ENCODE measurements around the gene ATP2B3.

ATP2B3 gene

GRCh38 chrX:153505361-153505760 is 12.1 kb upstream of the ATP2B3 start:
- Histone ChIP-seq H3K27me3 (ENCODE audit: control insufficient read depth in 2 of 2, insufficient read depth in 2 of 2, low read length in 2 of 2) (peaks cover 2 to 4% of the 10 kb centered on the region in 2 donors), H3K9ac (ENCODE audit: low read depth in 1 of 2, low read length in 2 of 2) (no peak overlapping the region), H3K4me1 (ENCODE audit: control insufficient read depth in 2 of 2, insufficient read depth in 2 of 2, low read length in 2 of 2) (no peaks in the 10 kb centered on the region), H3K4me3 (ENCODE audit: low read length in 2 of 2) (no peak overlapping the region), H3K9me3 (ENCODE audit: control insufficient read depth in 2 of 2, low read length in 2 of 2) (no peaks in the 10 kb centered on the region), H3K36me3 (ENCODE audit: control insufficient read depth in 2 of 2, insufficient read depth in 2 of 2, low read length in 2 of 2) (no peaks in the 10 kb centered on the region), H3K27ac (ENCODE audit: low read depth in 2 of 2, low read length in 2 of 2) (no peak overlapping the region)

DNA sequence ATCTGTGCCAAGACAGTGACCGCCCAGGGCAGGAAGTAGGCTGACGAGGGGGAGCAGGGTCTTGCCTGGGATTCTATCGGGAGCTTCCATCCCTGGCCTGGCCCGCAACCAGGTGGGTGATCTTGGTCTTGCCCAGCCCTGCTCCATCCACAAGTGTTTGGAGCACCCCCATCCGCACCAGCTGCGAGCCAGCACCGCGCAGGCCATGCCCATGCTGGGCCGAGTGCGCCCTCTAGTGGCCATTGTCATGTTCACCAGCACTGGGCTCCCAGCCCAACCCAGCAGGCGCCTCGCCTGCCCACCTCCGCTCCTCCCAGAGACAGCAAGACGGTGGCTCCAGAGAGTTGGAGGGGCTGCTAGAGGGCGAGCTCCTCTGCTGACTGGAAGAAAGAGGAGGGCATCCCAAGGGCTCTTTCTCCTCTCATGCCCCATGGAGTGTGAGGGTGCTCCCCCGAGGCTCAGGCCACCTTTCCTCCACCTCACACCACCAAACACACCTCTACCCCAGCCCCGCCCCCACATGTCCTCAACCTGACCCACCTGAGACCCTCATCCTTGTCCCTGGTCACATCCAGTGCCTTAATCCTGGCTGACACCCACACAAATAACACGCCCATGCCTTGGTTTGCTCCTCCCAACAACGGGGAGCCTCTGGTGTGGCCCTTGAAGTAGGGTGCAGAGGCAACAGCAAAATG is 9.8 kb upstream of the ATP2B3 start:
- no peak overlapping the region for H3K27ac ChIP-seq (ENCODE audit: low read depth in 2 of 2, low read length in 2 of 2)
- no peaks in the 10 kb centered on the region for H3K9me3 ChIP-seq (ENCODE audit: control insufficient read depth in 2 of 2, low read length in 2 of 2)
- H3K27me3 ChIP-seq (ENCODE audit: control insufficient read depth in 2 of 2, insufficient read depth in 2 of 2, low read length in 2 of 2): peaks cover 4 to 6% of the 10 kb centered on the region in 2 donors
- H3K4me3 ChIP-seq (ENCODE audit: low read length in 2 of 2): no peak overlapping the region
- no peak overlapping the region for H3K9ac ChIP-seq (ENCODE audit: low read depth in 1 of 2, low read length in 2 of 2)
- no peaks in the 10 kb centered on the region for H3K4me1 ChIP-seq (ENCODE audit: control insufficient read depth in 2 of 2, insufficient read depth in 2 of 2, low read length in 2 of 2)
- H3K36me3 ChIP-seq (ENCODE audit: control insufficient read depth in 2 of 2, insufficient read depth in 2 of 2, low read length in 2 of 2): no peaks in the 10 kb centered on the region

GRCh38 chrX:153509592-153509991 is 7.8 kb upstream of the ATP2B3 start:
- no peaks in the 10 kb centered on the region for H3K9me3 ChIP-seq (ENCODE audit: control insufficient read depth in 2 of 2, low read length in 2 of 2)
- H3K4me1 ChIP-seq (ENCODE audit: control insufficient read depth in 2 of 2, insufficient read depth in 2 of 2, low read length in 2 of 2): no peaks in the 10 kb centered on the region
- no peaks in the 10 kb centered on the region for H3K36me3 ChIP-seq (ENCODE audit: control insufficient read depth in 2 of 2, insufficient read depth in 2 of 2, low read length in 2 of 2)
- peaks cover 4 to 6% of the 10 kb centered on the region in 2 donors for H3K27me3 ChIP-seq (ENCODE audit: control insufficient read depth in 2 of 2, insufficient read depth in 2 of 2, low read length in 2 of 2)
- no peak overlapping the region for H3K27ac ChIP-seq (ENCODE audit: low read depth in 2 of 2, low read length in 2 of 2)
- no peak overlapping the region for H3K4me3 ChIP-seq (ENCODE audit: low read length in 2 of 2)
- no peak overlapping the region for H3K9ac ChIP-seq (ENCODE audit: low read depth in 1 of 2, low read length in 2 of 2)

DNA sequence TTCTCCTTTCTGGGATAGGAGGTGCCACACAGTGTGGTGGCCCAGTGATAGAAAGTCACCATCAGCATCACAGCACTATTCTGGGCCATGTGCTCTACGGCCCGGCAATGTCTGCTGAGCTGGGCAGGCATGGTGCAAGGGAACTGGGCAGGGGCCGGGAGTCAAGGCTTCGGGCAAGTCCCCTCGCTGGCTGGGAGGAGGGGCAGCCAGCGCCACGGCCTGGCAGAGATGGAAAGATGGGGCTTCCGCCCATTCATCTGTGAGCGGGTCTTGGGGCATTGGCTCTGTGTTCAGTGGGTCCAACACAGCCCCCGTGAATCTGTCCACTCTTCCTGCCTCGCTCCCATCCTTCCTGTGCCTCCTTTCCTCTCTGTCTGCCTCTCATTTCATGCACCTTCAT is 7.1 kb upstream of the ATP2B3 start:
- H3K9me3 ChIP-seq (ENCODE audit: control insufficient read depth in 2 of 2, low read length in 2 of 2): no peaks in the 10 kb centered on the region
- H3K36me3 ChIP-seq (ENCODE audit: control insufficient read depth in 2 of 2, insufficient read depth in 2 of 2, low read length in 2 of 2): no peaks in the 10 kb centered on the region
- H3K27ac ChIP-seq (ENCODE audit: low read depth in 2 of 2, low read length in 2 of 2): no peak overlapping the region
- no peak overlapping the region for H3K4me3 ChIP-seq (ENCODE audit: low read length in 2 of 2)
- H3K9ac ChIP-seq (ENCODE audit: low read depth in 1 of 2, low read length in 2 of 2): no peak overlapping the region
- peaks cover 4 to 8% of the 10 kb centered on the region in 2 donors for H3K27me3 ChIP-seq (ENCODE audit: control insufficient read depth in 2 of 2, insufficient read depth in 2 of 2, low read length in 2 of 2)
- H3K4me1 ChIP-seq (ENCODE audit: control insufficient read depth in 2 of 2, insufficient read depth in 2 of 2, low read length in 2 of 2): no peaks in the 10 kb centered on the region

- Histone ChIP-seq H3K9ac (ENCODE audit: low read depth in 1 of 2, low read length in 2 of 2) (no peak overlapping the region), H3K36me3 (ENCODE audit: control insufficient read depth in 2 of 2, insufficient read depth in 2 of 2, low read length in 2 of 2) (no peaks in the 10 kb centered on the region), H3K27me3 (ENCODE audit: control insufficient read depth in 2 of 2, insufficient read depth in 2 of 2, low read length in 2 of 2) (peaks cover 10 to 14% of the 10 kb centered on the region in 2 donors), H3K4me1 (ENCODE audit: control insufficient read depth in 2 of 2, insufficient read depth in 2 of 2, low read length in 2 of 2) (no peaks in the 10 kb centered on the region), H3K27ac (ENCODE audit: low read depth in 2 of 2, low read length in 2 of 2) (no peak overlapping the region), H3K9me3 (ENCODE audit: control insufficient read depth in 2 of 2, low read length in 2 of 2) (no peaks in the 10 kb centered on the region), H3K4me3 (ENCODE audit: low read length in 2 of 2) (no peak overlapping the region)
Observed at GRCh38 chrX:153511784-153512500, 5.5 kb upstream of the ATP2B3 start.

DNA sequence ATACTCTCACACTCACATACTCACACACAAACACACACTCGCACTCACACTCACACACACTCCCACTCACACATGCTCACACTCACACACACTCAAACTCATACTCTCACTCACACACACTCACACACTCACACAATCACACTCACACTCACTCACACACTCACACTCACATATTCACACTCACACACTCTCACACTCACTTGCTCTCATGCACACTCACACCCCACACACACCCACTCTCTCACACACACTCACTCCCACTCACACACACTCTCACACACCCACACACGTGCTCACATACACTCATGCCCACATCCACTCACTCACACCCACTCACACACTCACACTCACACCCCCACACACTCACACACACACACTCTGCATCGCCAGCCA is 4.9 kb upstream of the ATP2B3 start:
- H3K27me3 ChIP-seq (ENCODE audit: control insufficient read depth in 2 of 2, insufficient read depth in 2 of 2, low read length in 2 of 2): peaks cover 8 to 16% of the 10 kb centered on the region in 2 donors
- no peaks in the 10 kb centered on the region for H3K4me1 ChIP-seq (ENCODE audit: control insufficient read depth in 2 of 2, insufficient read depth in 2 of 2, low read length in 2 of 2)
- H3K9ac ChIP-seq (ENCODE audit: low read depth in 1 of 2, low read length in 2 of 2): no peak overlapping the region
- H3K27ac ChIP-seq (ENCODE audit: low read depth in 2 of 2, low read length in 2 of 2): no peak overlapping the region
- H3K9me3 ChIP-seq (ENCODE audit: control insufficient read depth in 2 of 2, low read length in 2 of 2): no peaks in the 10 kb centered on the region
- no peak overlapping the region for H3K4me3 ChIP-seq (ENCODE audit: low read length in 2 of 2)
- H3K36me3 ChIP-seq (ENCODE audit: control insufficient read depth in 2 of 2, insufficient read depth in 2 of 2, low read length in 2 of 2): no peaks in the 10 kb centered on the region

DNA sequence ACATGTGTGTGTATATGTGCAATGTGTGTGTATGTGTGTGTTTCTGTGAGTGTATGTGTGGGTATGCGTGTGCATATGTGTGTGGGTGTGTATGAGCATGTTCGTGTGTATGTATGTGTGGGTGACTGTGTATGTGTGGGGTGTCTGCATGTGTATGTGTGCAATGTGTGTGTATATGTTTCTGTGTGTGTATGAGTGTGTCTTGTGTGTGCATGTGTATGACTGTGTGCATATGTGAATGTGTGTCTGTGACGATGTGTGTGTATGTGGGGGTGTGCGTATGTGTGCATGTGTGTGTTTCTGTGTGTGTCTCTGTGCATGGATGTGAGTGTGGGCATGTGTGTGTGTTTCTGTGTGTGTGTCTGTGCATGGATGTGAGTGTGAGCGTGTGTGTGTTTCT is 4.2 kb upstream of the ATP2B3 start:
- Histone ChIP-seq H3K9me3 (ENCODE audit: control insufficient read depth in 2 of 2, low read length in 2 of 2) (no peaks in the 10 kb centered on the region), H3K27ac (ENCODE audit: low read depth in 2 of 2, low read length in 2 of 2) (no peak overlapping the region), H3K9ac (ENCODE audit: low read depth in 1 of 2, low read length in 2 of 2) (no peak overlapping the region), H3K36me3 (ENCODE audit: control insufficient read depth in 2 of 2, insufficient read depth in 2 of 2, low read length in 2 of 2) (no peaks in the 10 kb centered on the region), H3K27me3 (ENCODE audit: control insufficient read depth in 2 of 2, insufficient read depth in 2 of 2, low read length in 2 of 2) (peaks cover 8 to 14% of the 10 kb centered on the region in 2 donors), H3K4me1 (ENCODE audit: control insufficient read depth in 2 of 2, insufficient read depth in 2 of 2, low read length in 2 of 2) (no peaks in the 10 kb centered on the region), H3K4me3 (ENCODE audit: low read length in 2 of 2) (no peak overlapping the region)

DNA sequence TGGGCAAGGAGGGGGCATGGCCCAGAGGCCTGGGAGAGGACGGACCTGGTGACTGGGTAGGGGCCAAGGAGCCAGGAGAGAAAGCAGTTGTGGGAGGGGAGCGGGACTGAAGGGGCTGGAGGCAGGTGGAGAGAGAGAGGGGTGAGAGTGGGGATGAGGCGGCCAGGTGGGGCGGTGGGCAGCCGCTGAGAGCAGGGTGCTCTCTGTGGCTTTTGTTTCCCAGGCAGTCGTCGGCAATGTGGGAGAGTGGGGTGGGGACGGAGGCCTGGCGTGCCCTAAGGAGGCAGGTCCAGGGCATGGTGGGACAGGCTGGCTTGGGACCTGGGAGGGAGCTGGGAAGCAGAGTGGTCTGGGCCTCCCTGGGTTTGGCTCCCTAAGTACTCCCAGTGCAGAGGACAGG is 3.2 kb upstream of the ATP2B3 start:
- H3K9me3 ChIP-seq (ENCODE audit: control insufficient read depth in 2 of 2, low read length in 2 of 2): no peaks in the 10 kb centered on the region
- H3K4me3 ChIP-seq (ENCODE audit: low read length in 2 of 2): no peak overlapping the region
- H3K9ac ChIP-seq (ENCODE audit: low read depth in 1 of 2, low read length in 2 of 2): no peak overlapping the region
- no peaks in the 10 kb centered on the region for H3K4me1 ChIP-seq (ENCODE audit: control insufficient read depth in 2 of 2, insufficient read depth in 2 of 2, low read length in 2 of 2)
- peaks cover 11 to 21% of the 10 kb centered on the region in 2 donors for H3K27me3 ChIP-seq (ENCODE audit: control insufficient read depth in 2 of 2, insufficient read depth in 2 of 2, low read length in 2 of 2)
- no peak overlapping the region for H3K27ac ChIP-seq (ENCODE audit: low read depth in 2 of 2, low read length in 2 of 2)
- no peaks in the 10 kb centered on the region for H3K36me3 ChIP-seq (ENCODE audit: control insufficient read depth in 2 of 2, insufficient read depth in 2 of 2, low read length in 2 of 2)

DNA sequence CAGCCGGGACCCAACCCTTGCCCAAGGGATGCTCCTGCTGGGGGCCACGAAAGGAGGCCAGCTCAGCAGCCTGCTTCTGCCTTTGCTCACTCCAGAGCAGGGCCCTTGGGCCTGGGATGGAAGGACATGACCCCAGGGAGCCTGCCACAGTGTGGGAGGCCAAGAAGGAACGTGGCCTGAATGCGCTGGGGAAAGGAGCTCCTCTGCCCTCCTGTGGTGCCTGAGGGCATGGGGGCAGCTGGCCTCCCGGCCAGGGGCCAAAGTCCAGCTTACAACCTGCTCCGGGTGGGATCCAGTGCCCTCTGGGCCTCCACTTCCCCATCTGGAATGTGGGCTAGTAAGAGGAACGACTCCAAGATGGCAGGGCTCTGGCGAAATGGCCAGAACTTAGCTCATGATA is 2.0 kb upstream of the ATP2B3 start:
- Histone ChIP-seq H3K9me3 (ENCODE audit: control insufficient read depth in 2 of 2, low read length in 2 of 2) (no peaks in the 10 kb centered on the region), H3K27me3 (ENCODE audit: control insufficient read depth in 2 of 2, insufficient read depth in 2 of 2, low read length in 2 of 2) (peaks cover 16 to 21% of the 10 kb centered on the region in 2 donors), H3K36me3 (ENCODE audit: control insufficient read depth in 2 of 2, insufficient read depth in 2 of 2, low read length in 2 of 2) (no peaks in the 10 kb centered on the region), H3K4me1 (ENCODE audit: control insufficient read depth in 2 of 2, insufficient read depth in 2 of 2, low read length in 2 of 2) (no peaks in the 10 kb centered on the region), H3K9ac (ENCODE audit: low read depth in 1 of 2, low read length in 2 of 2) (no peak overlapping the region), H3K4me3 (ENCODE audit: low read length in 2 of 2) (no peak overlapping the region), H3K27ac (ENCODE audit: low read depth in 2 of 2, low read length in 2 of 2) (no peak overlapping the region)

GRCh38 chrX:153516073-153516472 is 1.4 kb upstream of the ATP2B3 start:
- H3K9ac ChIP-seq (ENCODE audit: low read depth in 1 of 2, low read length in 2 of 2): no peak overlapping the region
- no peaks in the 10 kb centered on the region for H3K36me3 ChIP-seq (ENCODE audit: control insufficient read depth in 2 of 2, insufficient read depth in 2 of 2, low read length in 2 of 2)
- no peaks in the 10 kb centered on the region for H3K9me3 ChIP-seq (ENCODE audit: control insufficient read depth in 2 of 2, low read length in 2 of 2)
- H3K27me3 ChIP-seq (ENCODE audit: control insufficient read depth in 2 of 2, insufficient read depth in 2 of 2, low read length in 2 of 2): peaks cover 18 to 25% of the 10 kb centered on the region in 2 donors
- no peaks in the 10 kb centered on the region for H3K4me1 ChIP-seq (ENCODE audit: control insufficient read depth in 2 of 2, insufficient read depth in 2 of 2, low read length in 2 of 2)
- no peak overlapping the region for H3K4me3 ChIP-seq (ENCODE audit: low read length in 2 of 2)
- no peak overlapping the region for H3K27ac ChIP-seq (ENCODE audit: low read depth in 2 of 2, low read length in 2 of 2)
